Cardiac fibroblast (primary cell): Measurements from ENCODE around the gene PRKN.

ENCODE experiments used
- DNase-seq, 2 donors: peaks; one replicate each; pipeline versions ENCODE4 v3.0.0 to v3.0.0-alpha.2; 2010; ENCODE audit warnings: low read depth in 2 of 2
- H3K4me3 ChIP-seq, 2 donors: replicated peaks in 1 of 2; 1 replicate in 1 of 2; 2 replicates in 1 of 2; pipeline ENCODE4 v1.5.1; 2011; ENCODE audit warnings: low read depth in 2 of 2, low read length in 2 of 2, mild to moderate bottlenecking in 2 of 2, moderate library complexity in 1 of 2
- CTCF ChIP-seq: IDR thresholded peaks from one replicate; pipeline ENCODE4 v1.5.1; 2011; ENCODE audit warnings: low read depth, mild to moderate bottlenecking, low read length, inconsistent platforms

Gene PRKN

DNA sequence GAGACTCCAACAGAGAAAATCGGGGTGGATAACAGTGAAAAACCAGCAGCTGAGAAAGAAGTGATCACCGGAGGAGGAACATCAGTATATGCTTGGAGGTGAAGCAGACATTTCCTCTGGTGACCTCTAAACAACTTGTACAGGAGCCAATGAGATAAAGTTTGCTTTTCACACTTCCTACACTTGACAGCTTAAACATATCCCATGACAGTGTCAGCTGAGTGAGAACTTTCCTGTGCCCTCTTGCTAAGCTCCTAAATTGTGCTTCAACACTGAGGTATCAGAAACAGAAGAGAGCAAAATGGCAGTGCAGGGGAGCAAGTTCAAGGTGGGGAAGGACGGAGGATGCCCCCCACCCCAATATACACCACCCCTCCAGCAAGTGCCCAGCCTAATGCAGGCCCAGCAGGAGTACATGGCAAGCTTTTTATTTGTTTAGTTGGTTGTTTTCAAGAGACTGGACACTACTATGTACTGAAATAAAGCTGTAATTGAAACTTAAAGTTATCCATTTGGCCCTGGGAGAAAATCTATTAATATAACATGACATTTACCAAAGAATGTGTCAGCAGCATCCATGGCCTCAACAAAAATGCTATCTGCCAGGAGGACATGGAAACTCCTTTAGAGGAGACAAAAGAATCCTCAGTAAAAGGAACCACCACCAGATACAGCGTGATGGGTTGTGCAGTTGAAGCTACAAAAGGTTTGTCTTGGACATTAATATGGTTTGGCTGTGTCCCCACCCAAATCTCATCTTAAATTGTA lies 540.2 kb downstream of the PRKN start:
- no peak for TF ChIP-seq CTCF
- peak in 1 of 2 donors; percentile 29 for DNase-seq
- no peak overlapping the region for H3K4me3 ChIP-seq

- no peak for TF ChIP-seq CTCF
These were observed 543.1 kb downstream of the PRKN start for GRCh38 chr6:162184465-162184864.

DNA sequence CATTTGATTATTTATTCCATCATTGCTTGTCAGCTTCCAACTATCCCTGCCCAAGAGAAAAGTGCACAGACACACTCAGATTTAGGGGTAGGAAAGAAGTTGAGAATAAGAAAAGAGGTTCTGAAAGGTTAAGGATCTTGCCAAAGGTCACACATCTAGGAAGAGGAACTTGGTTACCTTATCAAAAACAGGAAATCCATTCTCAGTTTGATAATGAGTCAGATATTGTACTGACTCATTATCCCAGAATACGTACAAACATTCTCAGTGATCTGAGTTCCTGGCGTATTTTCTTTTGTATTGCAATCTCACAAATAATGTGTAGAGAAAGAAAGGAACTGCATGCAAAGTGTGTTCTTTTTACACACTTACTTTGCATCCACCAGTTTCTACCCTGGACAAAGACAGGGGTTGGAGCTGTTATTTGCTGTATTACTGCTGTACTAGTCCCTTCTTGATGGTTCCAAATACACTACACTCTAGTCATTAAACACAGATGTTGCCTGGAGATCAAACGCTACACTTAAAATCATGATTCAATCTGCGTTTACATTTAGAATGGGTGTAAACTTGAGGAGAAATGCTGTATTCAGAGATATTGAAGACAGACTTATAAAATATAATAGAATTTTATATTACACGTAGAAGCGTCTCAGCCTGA lies 545.7 kb downstream of the PRKN start:
- DNase-seq = peak; percentile 3
- TF ChIP-seq CTCF = no peak
- no peak overlapping the region for H3K4me3 ChIP-seq

More at GRCh38 chr6:162184465-162184864, 543.1 kb downstream of the PRKN start:
- no peak for DNase-seq
- H3K4me3 ChIP-seq = no peak overlapping the region

DNA sequence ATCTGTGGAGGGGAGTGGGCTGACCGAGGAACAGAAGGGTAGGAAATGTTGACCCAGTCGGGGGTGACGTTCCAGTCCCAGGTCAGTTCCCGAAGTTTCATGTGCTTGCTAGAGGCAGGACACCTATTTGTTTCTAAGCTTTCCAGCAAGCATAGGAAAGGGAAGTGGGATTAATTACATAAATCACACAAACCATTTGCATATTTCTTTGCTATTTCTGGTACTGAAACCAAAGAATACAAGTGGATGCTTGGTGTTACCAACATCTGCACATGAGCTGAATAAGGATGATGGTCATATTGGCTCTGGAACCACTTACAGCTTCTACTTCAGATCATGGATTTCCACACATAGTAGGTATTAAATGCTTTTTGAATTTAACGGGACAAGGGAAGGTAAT lies 546.5 kb downstream of the PRKN start:
- DNase-seq = no peak
- H3K4me3 ChIP-seq = no peak overlapping the region
- no peak for TF ChIP-seq CTCF

DNA sequence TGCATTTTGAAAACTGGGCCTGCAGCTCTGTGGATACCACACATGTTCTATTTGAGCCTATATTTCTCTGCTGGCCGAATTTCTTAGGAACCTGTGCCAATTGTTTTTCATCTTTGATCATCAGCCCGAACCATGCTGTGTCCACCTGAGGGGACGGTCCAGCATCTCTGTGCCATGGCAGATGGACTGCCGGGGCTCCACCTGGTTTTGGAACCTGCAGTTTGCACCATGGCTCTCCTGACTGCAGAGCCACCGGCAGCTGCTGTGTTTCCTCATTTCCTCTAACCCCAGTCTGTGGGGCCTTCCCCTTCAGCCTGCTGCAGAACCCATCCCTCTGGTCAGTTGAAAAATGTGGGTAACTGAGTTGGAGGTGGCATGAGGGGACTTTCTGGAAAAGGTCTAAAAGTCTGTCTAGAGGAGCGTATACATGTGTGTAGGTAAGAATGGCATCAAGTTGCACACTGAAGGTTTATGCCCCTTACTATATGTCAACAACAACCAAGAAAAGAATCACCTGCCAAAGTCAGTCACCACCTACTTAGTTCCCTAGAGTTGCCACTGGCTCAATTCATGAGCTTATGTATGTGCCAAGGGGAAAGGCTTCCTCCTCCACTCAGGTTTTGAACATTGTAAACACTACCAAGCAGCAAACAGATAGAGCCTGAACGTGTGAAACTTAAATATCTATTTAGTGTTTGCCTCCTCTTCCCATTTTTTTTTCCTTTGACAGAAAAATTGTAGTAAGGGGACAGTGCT lies 548.2 kb downstream of the PRKN start:
- no peak overlapping the region for H3K4me3 ChIP-seq
- no peak for DNase-seq
- TF ChIP-seq CTCF = no peak

- DNase-seq = no peak
- no peak for TF ChIP-seq CTCF
- H3K4me3 ChIP-seq = no peak overlapping the region
These were observed 548.9 kb downstream of the PRKN start for GRCh38 chr6:162178666-162179065.
